SIG-M5 (cell line): Measurements from ENCODE around the gene IARS1.

ENCODE experiments used
- DNase-seq: peaks from one replicate; lab custom pipeline; 2025; lab: John Stamatoyannopoulos, UW

Gene IARS1

DNA sequence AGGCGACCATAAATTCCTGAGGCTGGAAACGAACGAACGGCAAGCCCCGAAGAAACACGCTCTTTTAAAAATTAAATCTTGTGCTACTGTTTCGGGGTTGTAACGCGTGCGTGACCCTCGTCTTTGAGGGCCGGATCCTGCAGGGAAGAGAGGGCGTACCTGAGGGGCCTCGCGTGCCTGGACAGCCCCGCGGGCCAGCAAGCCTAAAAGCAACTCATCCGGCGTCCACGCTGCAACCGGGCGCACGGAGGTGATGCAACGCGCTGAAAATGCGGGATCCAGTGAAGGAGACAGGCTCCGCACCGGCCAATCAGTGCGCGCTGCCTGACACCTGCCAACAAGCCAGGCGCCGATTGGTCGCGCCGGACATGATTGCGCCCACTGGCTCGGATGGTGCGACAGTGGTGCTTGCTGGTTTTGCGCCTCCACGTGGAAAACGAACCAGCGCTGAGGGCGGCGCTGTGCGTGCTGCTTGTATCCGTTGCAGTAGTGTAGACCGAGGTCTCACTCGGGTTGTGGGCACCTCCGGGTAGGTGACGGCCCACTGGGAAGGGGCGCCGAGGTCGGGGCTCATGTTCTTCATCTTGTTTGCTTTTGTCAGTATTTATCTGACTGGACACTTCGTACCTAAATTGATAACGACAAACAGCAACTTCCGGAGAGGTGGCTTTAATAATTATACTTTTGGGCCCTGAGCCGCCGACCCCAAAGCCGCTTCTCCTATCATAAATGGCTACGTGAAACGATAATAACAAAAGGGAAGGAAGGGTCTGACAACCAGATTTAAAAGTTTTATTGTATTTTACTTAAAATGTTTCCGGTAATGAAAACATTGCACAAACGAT, at the start of gene IARS1:
TSS of gene IARS1 (minus strand) at position 246 of the 845 bp plus-strand sequence. CDS start 4,278 bp downstream, outside the sequence.
- DNase-seq = peak; percentile 62

DNA sequence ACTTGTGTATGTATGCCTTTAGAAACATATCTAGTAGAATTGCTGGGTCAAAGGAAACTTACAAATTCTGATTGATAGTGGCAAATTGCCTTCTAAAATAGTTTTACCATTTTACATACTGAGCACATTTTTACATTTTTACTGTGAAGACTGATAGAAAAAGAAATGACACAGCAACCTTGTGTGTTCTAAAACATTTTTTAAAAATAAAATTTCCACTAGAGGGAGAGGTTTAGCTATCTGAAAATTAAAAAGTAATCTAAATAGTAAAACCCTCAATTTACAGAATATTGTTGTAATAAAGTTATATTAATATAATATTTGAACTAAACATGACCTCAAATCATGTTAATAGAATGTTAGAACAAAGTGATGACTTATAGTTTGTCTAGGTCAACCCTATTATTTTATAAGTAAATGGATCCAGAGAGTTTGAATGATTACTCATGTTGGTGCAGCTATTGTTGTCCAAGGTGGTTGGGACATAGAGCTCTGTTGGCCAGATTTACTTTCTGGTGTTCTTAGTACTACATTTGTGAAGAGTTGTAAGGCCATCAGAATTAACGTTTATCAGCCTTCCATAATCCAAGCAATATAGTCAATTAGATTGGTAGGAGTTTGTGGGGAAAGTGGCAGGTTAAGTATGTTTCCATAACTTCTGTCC, 49.5 kb upstream of the IARS1 start:
- DNase-seq = no peak

DNA sequence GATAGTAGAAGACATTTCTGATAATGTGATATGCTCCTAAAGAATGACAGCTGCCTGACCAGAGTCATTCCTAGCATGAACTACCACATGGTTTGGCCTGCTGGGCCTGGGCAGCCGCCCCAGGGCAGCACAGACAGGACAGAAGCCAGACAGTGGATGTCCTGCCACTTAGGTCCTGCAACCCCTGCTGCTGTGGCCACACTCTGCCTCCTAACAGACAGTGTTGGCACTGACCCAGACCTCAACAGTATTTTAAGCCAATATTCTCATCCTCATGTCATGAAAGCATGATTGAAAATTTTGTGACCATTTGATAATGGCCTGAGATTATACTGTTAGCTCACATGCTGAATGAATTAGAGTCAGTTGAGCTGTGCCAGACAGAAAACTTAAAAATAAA, 48.1 kb upstream of the IARS1 start:
- DNase-seq = no peak

DNA sequence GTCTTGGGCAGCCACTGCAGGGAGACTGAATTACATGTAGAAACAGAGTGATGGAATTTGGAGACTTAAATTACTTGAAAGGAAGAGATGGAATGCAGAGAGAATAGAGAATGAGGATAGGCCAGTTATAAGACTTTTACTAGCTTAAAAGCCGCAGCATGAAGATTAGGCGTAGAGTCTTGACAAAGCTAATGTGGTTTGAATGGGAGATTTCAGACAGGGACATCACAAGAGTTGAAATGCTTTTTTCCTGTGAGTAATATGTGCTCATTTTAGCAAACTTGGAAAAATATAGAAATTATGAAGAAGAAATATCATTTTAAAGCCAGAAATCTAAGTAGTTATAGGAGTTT, 39.8 kb upstream of the IARS1 start:
- DNase-seq = no peak

DNA sequence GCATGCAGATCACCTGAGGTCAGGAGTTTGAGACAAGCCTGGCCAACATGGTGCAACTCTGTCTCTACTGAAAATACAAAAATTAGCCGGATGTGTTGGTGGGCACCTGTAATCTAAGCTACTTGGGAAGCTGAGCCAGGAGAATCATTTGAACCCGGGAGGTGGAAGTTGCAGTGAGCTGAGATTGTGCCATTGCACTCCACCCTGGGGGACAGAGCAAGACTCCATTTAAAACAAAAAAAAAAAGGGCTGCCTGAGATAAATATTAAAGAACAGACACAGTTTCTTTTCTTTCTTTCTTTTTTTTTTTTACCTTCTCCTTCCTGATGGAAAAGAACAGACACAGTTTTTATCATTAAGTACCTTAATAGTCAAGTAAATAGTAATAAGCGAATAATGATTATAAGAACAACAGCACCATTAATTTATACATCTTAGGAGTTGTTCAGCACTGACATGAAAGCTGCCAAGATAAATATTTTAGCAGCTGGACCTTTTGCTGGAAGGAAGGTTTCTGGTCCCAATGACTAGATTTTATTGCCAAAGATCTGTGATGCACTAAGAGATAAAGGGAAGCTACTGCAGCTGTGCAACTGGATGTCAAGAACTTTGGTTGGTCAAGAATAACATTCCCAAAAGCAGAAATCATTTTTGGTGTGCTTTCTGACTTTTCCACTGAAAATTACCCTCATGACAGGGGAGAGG, 39.2 kb upstream of the IARS1 start:
- no peak for DNase-seq

DNA sequence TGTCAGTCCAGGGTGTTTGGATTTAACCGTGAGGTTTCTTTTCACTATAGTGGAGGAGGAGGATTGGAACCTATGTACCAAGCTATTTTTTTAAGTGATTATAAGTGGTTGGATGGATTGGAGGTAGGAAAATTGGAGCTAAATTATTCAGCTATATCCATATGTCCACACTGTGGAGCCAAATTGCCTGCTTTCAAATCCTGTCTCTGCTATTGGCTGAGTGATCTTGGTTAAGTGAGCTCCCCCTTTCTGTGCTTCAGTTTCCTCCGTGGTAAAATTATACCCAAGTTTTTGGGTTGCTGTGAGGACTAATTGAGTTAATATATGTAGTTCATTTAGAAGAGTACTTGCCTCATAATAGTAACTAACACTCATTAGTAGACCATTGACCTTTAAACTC, 34.7 kb upstream of the IARS1 start:
- DNase-seq = no peak

DNA sequence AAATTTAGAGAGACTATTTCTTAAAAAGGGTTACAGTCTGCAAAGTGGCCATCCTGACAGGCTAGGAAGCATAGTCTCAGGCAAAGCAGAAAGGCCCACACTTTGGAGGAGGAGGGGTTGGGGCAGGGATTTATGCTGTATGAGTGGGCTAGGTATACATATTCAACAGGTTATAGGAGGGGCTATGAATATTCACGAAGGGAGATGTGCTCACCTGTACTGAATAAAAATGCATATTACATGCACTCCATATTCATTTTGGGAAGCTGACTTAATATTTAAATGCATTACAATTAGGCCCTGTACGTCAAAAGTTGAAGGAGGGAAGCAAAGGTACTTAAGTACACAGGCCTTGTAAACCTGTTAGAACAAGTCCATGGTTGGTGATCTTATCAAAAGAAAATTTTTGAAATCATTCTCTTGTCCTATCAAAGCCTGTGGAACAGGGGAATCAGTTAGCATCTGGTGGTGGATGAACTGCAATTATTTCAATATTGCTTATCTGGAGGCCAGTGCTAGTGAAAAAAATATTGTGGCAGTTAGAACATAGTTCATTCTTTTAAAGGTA, 33.9 kb upstream of the IARS1 start:
- no peak for DNase-seq

DNA sequence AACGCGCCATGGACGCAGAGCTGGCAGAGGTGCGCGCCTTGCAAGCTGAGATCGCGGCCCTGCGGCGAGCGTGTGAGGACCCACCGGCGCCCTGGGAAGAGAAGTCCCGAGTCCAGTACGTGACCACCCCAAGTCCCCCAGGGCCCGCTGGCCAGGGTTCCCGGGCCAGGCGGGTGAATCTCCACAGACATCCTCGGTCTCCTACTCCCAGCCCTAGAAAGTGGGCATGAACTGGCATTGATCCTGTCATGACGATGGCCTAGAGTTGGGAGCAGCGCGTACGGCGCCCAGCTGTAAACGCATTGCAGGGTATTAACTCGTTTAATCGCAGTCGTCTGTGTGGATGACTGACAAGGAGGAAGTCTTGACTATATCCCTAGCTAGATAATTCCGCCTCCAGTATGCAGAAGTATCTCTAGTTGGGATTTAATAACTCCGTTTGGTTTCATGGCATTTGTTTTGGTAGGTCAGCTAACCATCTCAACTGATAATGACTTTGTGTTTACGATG, 32.5 kb upstream of the IARS1 start:
- DNase-seq = no peak

DNA sequence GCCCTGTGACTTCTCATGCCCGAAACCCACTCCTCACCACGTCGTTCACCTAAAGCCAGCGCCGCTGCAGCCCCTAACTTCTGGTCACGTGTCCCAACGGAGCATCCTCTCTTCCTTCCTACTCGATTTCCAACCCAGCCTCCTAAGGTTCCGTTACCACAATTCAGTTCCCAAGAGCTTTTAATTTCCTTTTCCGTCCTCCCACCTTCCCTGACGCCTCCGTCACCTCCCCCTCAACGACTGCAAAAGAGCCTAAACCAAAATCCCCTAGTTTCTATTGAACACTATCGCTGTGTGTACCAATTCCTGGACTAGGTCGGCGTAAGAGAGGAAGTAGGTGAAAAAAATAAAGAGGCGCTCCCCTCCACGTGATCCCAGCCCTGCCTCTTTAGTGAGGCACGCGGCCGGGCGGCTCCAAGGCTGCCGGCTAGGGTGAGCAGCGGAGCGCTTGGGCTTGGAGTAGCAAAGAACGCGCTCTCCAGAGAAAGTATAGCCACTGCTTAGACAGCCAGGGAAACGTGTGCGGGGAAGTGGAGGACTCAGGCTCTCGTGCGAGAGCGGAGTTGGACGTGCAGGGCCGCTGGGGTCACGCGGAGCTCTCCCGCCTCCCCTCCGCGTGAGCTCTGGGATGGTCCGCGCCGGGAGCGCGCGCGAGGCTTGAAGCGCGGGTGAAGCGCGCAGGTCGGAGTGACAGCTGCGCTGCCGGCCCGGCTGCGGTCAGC, 31.9 kb upstream of the IARS1 start, which contains the start of the genes CENPP and NOL8:
TSS of gene CENPP (plus strand) at position 685 of the 722 bp plus-strand sequence.
TSS of gene NOL8 (minus strand) at position 82 of the 722 bp plus-strand sequence. CDS start 1,189 bp downstream, outside the sequence.
- peak; percentile 46 for DNase-seq

DNA sequence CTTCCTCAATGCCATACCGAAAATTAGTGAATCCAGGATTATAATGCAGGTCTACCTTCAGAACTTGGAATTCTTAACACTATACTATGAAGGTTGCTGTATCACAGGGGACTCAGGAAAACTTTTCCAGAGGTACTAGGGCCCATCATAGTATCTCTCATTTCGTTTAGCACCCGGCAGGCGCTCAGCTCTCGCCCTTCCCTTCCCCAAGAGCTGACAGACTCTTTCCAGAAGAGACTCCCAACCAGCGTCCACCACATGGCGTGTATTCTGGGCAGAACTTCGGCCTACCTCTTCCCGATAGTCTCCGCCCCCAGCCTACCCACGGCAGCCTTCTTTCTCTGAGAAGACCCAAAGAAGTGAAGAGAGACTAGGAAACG, 31.4 kb upstream of the IARS1 start:
- no peak for DNase-seq

DNA sequence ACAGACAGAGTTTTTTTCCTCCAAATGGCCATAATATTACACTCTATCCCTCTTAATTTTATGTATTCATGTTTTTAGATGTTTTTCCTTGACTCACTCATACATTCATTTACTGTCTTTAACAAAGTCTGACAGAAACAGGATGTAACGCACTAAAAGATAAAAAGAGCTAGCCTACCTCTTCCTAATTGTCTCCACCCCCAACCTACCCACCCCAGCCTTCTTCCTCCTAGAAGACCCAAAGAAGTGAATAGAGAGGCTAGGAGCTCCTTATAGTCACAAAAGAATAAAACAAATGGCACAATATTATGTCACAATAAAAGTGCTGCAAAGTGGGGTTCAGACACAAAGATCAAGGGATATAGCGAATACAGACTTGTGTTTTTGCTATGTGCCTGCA, 30.9 kb upstream of the IARS1 start:
- DNase-seq = no peak

DNA sequence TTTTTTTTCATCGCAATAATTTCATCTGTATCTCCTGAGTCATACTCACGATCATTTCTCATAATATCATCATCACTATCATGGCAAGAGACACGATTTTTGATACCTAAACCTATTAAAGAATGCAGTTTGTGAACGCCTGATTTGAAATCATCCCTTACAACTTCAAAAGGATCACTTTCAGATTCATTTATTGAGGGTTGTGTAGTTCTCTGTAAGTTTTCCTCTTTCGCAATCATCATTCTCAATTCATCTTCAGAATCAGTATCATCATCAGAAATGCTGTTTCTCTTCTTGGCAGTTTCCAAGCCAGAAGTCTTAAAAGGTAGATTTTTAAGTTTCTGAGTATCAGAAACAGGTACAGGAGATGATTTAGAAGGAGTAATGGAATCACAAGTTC, 22.0 kb upstream of the IARS1 start:
- no peak for DNase-seq

DNA sequence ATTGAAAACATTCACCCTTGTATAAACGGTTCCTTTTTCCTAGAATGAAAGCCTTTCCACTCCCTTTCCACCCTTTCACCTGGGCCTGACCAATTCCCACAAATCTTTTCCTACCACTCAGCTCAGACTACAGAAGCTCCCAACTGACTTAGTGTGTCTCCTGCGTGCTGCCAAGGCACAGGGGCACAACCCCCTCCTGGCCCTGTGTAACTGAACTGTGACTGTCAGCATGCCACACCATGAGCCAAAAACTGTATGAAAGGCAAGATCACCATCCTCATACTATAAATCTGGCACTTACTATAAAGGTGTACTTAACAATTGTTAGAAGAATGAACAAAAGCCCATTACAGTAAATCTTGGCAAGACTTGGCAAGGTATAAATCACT, 20.1 kb upstream of the IARS1 start:
- DNase-seq = no peak

DNA sequence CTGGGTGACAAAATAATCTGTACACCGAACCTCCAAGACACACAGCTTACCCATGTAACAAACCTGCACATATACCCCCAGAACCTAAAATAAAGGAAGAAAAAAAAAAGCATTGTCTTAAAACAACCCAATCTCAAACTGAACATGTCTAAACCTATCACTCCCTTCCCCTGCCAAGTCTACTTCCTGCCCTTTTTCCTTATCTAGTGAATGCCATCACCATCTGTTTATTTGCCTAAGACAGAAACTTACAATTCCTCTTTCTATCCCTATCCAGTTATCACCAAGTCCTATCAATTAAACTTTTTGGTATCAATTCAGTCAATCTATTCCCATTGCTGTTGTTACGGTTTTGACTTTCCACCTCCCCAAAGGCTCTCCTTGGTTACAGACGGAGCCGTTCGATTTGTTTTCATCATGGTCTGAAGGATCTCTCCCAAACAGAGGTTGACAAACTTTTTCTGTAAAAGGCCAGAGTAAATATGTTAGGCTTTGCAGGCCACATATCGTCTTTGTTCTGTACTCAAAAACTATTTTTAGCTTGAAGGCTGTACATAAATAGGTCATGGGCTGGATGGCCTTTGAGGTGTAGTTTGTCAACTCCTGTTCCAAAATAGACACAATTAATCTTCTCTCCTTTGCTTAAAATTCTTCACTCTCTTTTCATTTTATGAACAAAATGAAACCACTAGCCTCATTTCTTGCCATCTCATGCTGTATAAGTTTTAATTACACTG, 19.6 kb upstream of the IARS1 start:
- DNase-seq = no peak

DNA sequence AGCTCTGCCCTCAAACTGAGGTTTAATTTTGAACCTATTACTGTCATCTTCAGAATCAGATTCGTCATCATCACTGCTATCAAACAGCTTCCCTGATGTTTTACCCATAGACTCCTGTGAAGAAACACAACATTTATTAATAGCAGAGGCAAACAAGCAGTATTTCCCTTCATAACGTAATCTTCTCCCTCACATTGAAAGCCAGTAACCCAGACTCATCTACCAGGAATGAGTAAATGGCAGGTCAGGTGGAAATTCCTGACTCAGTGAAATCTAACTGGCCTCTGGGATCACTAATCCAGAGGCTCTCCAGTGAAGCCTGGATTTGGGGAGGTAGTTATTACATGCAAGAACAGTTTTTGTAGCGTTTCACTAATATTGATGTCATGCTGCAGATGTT, 17.1 kb upstream of the IARS1 start:
- DNase-seq = no peak

DNA sequence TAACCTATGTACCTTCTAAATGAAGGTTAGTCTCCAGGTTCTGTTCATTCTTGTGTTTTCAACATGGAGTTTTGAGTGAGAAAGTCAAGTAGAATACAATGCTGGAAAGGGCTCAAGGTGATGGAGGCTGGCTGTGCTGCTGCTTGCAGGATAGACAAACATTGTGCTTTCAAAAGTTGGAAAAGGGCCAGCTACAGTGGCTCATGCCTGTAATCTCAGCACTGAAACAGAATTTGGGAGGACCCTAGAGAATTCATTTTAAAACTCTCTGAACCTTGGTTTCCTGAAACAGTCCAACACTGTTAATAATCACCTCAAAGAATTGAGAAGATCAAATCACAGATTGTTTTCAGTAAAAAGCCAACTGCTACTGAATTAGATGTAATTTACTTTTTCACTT, 15.4 kb upstream of the IARS1 start:
- no peak for DNase-seq

DNA sequence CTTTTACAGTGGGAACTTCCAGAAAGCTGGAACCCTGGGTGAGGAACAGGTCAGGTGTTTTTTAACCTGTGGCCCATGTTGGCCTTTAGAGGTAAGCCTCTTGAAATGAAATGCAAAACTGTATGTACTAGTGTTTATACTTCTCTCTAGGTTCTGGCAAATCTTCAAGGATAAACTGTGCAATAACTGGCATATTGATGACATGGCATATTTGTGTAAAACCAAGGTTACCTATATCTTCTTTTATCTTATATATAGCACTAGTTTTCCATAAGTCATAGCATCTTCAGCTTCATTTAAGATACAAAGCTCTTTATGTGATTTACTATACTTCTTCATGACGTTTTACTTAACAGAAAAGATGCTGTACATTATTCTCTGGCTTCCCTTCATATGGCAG, 7.4 kb upstream of the IARS1 start:
- DNase-seq = no peak

DNA sequence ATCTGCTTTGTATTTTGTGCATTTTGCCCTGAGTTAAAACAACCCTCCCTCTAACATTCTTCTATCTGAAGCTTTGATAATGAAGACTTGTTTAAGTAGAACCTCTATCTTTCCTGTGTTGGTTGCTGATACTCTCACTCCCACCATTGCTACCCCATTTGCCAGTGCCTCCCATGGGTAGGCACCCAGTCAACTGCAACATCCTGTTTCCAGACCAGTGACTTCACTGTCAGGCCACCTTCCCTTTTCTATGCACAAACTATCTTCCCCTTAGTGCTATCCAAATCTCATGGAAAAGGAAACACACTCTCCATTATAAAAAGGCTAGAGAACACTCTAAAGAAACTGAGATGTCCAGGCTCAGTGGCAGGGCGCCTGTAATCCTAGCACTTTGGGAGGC, 5.6 kb upstream of the IARS1 start:
- no peak for DNase-seq

DNA sequence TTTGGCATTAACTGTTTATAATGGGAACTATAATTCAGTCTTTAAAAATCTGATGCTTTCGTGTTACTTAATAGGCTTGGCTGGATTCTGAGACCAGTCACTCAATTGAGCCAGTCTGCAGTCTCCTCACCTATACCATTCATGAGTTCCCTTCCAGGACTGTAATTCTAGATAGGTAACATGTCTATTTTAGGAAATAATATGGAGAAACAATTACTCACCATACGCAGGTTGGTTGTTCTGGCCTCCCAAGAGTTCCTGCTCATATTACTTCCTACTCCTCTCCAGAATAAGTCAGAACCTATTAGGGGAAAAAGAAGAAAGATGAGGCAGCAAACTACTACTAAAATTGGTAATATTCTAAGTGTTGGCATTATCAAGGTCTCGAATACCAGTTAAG, 4.5 kb upstream of the IARS1 start:
- no peak for DNase-seq

DNA sequence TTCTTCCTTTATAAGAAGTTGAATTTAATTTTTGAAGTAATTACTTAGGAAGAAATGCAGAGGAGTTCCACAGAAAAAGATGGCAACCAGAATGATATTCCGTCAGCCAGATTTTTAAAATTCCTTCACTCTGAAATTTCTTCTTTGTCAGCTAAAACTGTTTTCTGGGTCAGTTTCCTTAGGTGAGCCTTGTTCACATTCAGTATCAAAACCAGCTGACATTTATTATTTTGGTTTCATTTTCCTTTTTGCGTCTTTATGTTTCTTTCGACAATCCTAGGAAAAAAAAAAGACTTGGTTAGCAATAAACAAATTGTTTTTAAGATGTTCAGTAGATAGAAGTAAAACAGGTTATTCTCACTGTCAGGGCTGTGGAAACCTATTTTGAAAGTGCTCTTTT, 4.1 kb upstream of the IARS1 start:
- DNase-seq = no peak

DNA sequence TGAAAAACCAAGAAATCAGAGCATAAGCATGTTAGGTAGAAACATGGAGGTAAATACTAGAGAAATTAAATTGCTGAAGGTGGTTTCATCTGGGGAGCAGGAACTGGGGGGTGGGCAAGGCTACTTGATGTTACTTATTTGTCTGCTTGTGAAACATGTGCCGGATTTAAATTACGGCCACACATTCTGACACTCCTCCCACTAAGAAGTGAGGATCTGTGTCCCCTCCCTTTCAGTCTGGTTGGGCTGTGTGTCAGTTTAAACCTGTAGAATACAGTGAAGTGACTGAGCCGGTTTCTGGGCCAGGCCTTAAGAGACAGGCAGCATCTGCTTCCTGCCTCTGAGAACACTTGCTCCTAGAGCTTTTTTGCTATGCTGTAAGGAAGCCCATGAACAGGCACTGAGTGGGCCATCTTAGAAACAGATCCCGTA, 2.3 kb upstream of the IARS1 start:
- DNase-seq = no peak
